Retinal pigment epithelial cell (primary cell): Measurements from ENCODE around the gene TAAR1.
"Not testable (repeated sequence)": the region's sequence is repeated elsewhere in the genome, so short reads cannot be mapped to it uniquely, and the experiment has no call there.

Experiments used
- DNase-seq: peaks from one replicate; pipeline ENCODE4 v3.0.0-alpha.2; 2010; ENCODE audit warnings: low read depth
- H3K4me3 ChIP-seq: 2 replicates; pipeline ENCODE4 v1.5.1; 2011; ENCODE audit warnings: mild to moderate bottlenecking, low read length, control low read depth, moderate library complexity
- CTCF ChIP-seq: conservative IDR thresholded peaks from 2 replicates; pipeline ENCODE4 v1.5.1; 2011; ENCODE audit warnings: low read depth, low read length, control low read depth, inconsistent platforms

Gene TAAR1

GRCh38 chr6:132643547-132643946 lies 15.4 kb downstream of the TAAR1 start:
- no peak for DNase-seq
- H3K4me3 ChIP-seq = no peak overlapping the region
- no peak for TF ChIP-seq CTCF

DNA sequence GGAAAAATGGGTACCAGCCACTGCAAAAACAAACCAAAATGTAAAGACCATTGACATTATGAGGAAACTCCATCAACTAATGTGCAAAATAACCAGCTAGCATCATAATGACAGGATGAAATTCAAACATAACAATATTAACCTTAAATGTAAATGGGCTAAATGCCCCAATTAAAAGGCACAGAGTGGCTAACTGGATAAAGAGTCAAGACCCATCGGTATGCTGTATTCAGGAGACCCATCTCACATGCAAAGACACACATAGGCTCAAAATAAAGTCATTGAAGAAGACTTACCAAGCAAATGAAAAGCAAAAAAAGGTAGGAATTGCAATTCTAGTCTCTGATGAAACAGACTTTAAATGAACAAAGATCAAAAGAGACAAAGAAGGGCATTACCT lies 21.8 kb downstream of the TAAR1 start:
- DNase-seq = not testable (repeated sequence)

GRCh38 chr6:132635906-132636305 lies 23.1 kb downstream of the TAAR1 start:
- H3K4me3 ChIP-seq, DNase-seq: not testable (repeated sequence)

More for the DNA sequence above, 21.8 kb downstream of the TAAR1 start:
- H3K4me3 ChIP-seq = not testable (repeated sequence)

DNA sequence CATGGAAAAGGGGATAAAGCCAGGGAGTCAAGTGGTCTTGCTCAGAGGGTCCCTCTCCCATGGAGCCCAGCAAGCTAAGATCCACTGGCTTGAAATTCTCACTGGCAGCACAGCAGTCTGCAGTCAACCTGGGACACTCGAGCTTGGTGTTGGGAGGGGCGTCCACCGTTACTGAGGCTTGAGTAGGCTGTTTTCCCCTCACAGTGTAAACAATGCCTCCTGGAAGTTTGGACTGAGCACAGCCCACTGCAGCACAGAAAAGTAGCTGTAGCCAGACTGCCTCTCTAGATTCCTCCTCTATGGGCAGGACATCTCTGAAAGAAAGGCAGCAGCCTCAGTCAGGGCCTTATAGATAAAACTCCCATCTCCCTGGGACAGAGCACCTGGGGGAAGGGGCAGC lies 23.7 kb downstream of the TAAR1 start:
- DNase-seq, H3K4me3 ChIP-seq: not testable (repeated sequence)

- TF ChIP-seq CTCF = no peak
- no peak for DNase-seq
- no peak overlapping the region for H3K4me3 ChIP-seq
These were observed 24.2 kb downstream of the TAAR1 start for GRCh38 chr6:132634796-132635195.

- no peak overlapping the region for H3K4me3 ChIP-seq
- DNase-seq = no peak
- TF ChIP-seq CTCF = no peak
These were observed 25.6 kb downstream of the TAAR1 start for GRCh38 chr6:132633362-132633761.

DNA sequence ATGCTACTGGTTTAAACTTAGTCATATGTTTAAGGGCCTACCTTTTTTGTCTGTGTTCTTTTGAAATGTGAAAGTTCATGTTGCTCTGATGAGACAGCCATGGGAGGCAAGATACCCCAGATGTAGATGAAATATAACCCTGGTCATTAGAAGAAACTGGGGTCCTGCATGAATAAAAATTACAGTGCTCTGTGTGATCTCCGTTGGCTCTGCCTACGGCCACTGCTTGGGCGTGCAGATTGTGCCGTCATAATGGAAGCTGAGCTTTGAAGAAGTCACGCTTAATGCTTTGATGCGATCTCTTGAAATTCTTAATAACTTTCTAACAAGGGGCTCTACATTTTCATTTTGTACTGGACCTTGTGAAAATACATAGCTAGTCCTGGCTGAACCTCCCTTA lies 34.8 kb downstream of the TAAR1 start, which contains the start of gene TAAR2:
TSS of gene TAAR2 (minus strand) at position 101 of the 400 bp plus-strand sequence. CDS start at position 101, 0 bp downstream.
- DNase-seq = no peak
- peak within 1 kb of the TSS; percentile 27 for H3K4me3 ChIP-seq
- TF ChIP-seq CTCF = no peak

DNA sequence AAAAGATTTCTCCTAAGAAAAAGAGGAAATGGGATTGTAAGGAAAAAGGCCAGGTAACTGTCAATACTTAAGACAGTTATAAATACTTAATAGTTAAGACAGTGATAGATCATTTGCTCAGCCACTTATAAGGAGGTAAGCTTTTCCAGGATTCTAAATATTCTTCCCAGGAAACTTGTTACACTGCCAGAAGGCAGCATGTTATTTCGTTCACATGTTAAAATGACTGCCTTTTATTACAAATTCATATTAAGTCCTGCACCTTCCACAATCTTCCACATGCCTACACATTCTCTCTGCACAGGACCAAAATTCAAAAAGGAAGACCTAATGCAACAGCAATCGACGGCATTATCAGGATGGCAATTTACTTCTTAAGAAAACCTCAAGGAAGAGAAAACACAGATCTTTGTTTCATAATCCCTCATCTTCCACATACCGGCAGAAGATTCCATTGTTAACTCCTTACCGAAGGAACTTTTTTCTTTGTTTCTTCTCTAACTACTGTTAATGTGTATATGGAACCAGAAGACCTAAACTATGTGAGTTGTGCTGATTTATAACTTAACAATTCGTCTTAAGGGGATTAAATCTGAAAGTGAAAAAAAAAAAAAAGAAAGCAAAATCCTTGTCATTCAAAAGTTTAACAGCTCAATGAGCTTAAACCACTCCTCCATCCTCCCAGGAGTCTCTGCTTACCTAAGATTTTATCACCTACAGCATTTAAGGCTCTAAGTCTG lies 35.7 kb downstream of the TAAR1 start:
- peak overlapping the region; percentile 27 for H3K4me3 ChIP-seq
- DNase-seq = peak; percentile 83
- TF ChIP-seq CTCF = no peak

GRCh38 chr6:132616677-132617076 lies 42.3 kb downstream of the TAAR1 start:
- DNase-seq = no peak
- no peak for TF ChIP-seq CTCF

More at GRCh38 chr6:132616677-132617076, 42.3 kb downstream of the TAAR1 start:
- no peak overlapping the region for H3K4me3 ChIP-seq
